Activated CD8-positive, alpha-beta T cell treated with anti-CD3 and anti-CD28 coated beads, Interleukin-2, amount 10 ng/mL, durations not matched to agents 7 days and 5 days (primary cell): ENCODE results near the gene CCDC70. TPM values are rescaled to one million over a fixed set of nuclear protein-coding genes. Genes with fewer than 3 reads are reported as not detected.

Source experiments
- ATAC-seq: fragments of 150-1000 bp; cut with Tn5 transposase; one replicate; pipeline ENCODE4 v1.10.0; 2021; ENCODE audit warnings: moderate library complexity
- CTCF ChIA-PET: fragments of 350-600 bp; sonication (Branson Sonifier 250); formaldehyde crosslinking; loops from one replicate; lab custom pipeline; 2021; ENCODE audit warnings: antibody characterized with exemption; lab: Charles Lee
- POLR2A ChIA-PET: fragments of 350-600 bp; sonication (Branson Sonifier 250); formaldehyde crosslinking; loops from one replicate; lab custom pipeline; 2021; ENCODE audit warnings: antibody characterized with exemption; lab: Charles Lee
- DNase-seq: peaks from one replicate; pipeline ENCODE4 v3.0.0-alpha.2; 2020
- H3K27ac Mint-ChIP-seq: one replicate; pipeline ENCODE4 v1.8.0; 2021; ENCODE audit warnings: mild to moderate bottlenecking, mixed read lengths
- H3K27me3 Mint-ChIP-seq: one replicate; pipeline ENCODE4 v1.8.0; 2021; ENCODE audit warnings: low read depth, mixed read lengths
- H3K36me3 Mint-ChIP-seq: one replicate; pipeline ENCODE4 v1.8.0; 2021; ENCODE audit warnings: low read depth, mixed read lengths
- H3K4me1 Mint-ChIP-seq: one replicate; pipeline ENCODE4 v1.8.0; 2021; ENCODE audit warnings: low read depth, mixed read lengths
- H3K4me3 Mint-ChIP-seq: one replicate; pipeline ENCODE4 v1.8.0; 2021; ENCODE audit warnings: mild to moderate bottlenecking, mixed read lengths
- H3K9me3 Mint-ChIP-seq: one replicate; pipeline ENCODE4 v1.8.0; 2022; ENCODE audit warnings: mixed read lengths; ENCODE audit not compliant: insufficient read depth
- total RNA-seq, 2 experiments: library from RNA; stranded (reverse); gene quantifications; one replicate each; pipeline ENCODE4 v1.2.3, GENCODE V29; 2021

The CCDC70 gene
- total RNA-seq, 2 experiments from 2014 or later: not detected

GRCh38 chr13:51865838-51866237 lies 4.1 kb downstream of the CCDC70 start:
- no peaks in the 10 kb centered on the region for H3K9me3 Mint-ChIP-seq
- ChIA-PET CTCF (no interaction called here), POLR2A (no interaction called here)
- no peak overlapping the region for H3K4me3 Mint-ChIP-seq
- H3K27ac Mint-ChIP-seq: no peak overlapping the region
- H3K4me1 Mint-ChIP-seq: peaks cover 19% of the 10 kb centered on the region
- ATAC-seq (no peak), DNase-seq (peak; percentile 14)
- H3K36me3 Mint-ChIP-seq: no peaks in the 10 kb centered on the region
- H3K27me3 Mint-ChIP-seq: peaks cover 6% of the 10 kb centered on the region

- Mint-ChIP-seq H3K4me1 (peaks cover 12% of the 10 kb centered on the region), H3K4me3 (no peak overlapping the region), H3K27me3 (peaks cover 6% of the 10 kb centered on the region), H3K9me3 (no peaks in the 10 kb centered on the region), H3K36me3 (no peaks in the 10 kb centered on the region), H3K27ac (no peak overlapping the region)
- DNase-seq (peak; percentile 18), ATAC-seq (no peak)
- CTCF ChIA-PET: interaction anchor here (1.5 kb wide), 1 partner anchor 17 kb away, joined by 5 read pairs; no protein-coding TSS in a partner anchor
- POLR2A ChIA-PET: no interaction called here
Measured at GRCh38 chr13:51867062-51867461, 5.3 kb downstream of the CCDC70 start.

GRCh38 chr13:51869916-51870315 lies 8.1 kb downstream of the CCDC70 start:
- H3K9me3 Mint-ChIP-seq: no peaks in the 10 kb centered on the region
- peaks cover 6% of the 10 kb centered on the region for H3K27me3 Mint-ChIP-seq
- H3K36me3 Mint-ChIP-seq: no peaks in the 10 kb centered on the region
- peak; percentile 11 for DNase-seq
- H3K4me1 Mint-ChIP-seq: no peaks in the 10 kb centered on the region
- ChIA-PET POLR2A (no interaction called here), CTCF (interaction anchor here (2.1 kb wide), 1 partner anchor 24 kb away, joined by 5 read pairs; no protein-coding TSS in a partner anchor)
- H3K4me3 Mint-ChIP-seq: no peak overlapping the region
- no peak overlapping the region for H3K27ac Mint-ChIP-seq
- no peak for ATAC-seq

- no peak overlapping the region for H3K4me3 Mint-ChIP-seq
- H3K36me3 Mint-ChIP-seq: no peaks in the 10 kb centered on the region
- H3K27ac Mint-ChIP-seq: no peak overlapping the region
- H3K9me3 Mint-ChIP-seq: no peaks in the 10 kb centered on the region
- DNase-seq: no peak
- ChIA-PET POLR2A (no interaction called here), CTCF (interaction anchor here (1.2 to 2.1 kb wide), 2 partner anchors 25 to 56 kb away, joined by 4 to 5 read pairs; no protein-coding TSS in a partner anchor)
- peaks cover 6% of the 10 kb centered on the region for H3K27me3 Mint-ChIP-seq
- H3K4me1 Mint-ChIP-seq: no peaks in the 10 kb centered on the region
- ATAC-seq: no peak
Measured at GRCh38 chr13:51870616-51871015, 8.8 kb downstream of the CCDC70 start.

GRCh38 chr13:51873117-51873798 lies 11.5 kb downstream of the CCDC70 start:
- Mint-ChIP-seq H3K4me3 (no peak overlapping the region), H3K9me3 (no peaks in the 10 kb centered on the region), H3K36me3 (no peaks in the 10 kb centered on the region), H3K4me1 (no peaks in the 10 kb centered on the region), H3K27ac (no peak overlapping the region), H3K27me3 (peaks cover 4% of the 10 kb centered on the region)
- DNase-seq: peak; percentile 10
- ATAC-seq: no peak
- ChIA-PET CTCF (interaction anchor here (1.3 to 2.9 kb wide), 2 partner anchors 11 to 58 kb away, joined by 3 to 6 read pairs; partner anchors contain the start of gene CCDC70), POLR2A (interaction anchor here (1.4 kb wide), 1 partner anchor 50 kb away, joined by 3 read pairs; no protein-coding TSS in a partner anchor)

GRCh38 chr13:51873837-51874236 lies 12.1 kb downstream of the CCDC70 start:
- ATAC-seq: no peak

GRCh38 chr13:51874651-51875050 lies 12.9 kb downstream of the CCDC70 start:
- H3K27me3 Mint-ChIP-seq: no peaks in the 10 kb centered on the region
- ChIA-PET CTCF (interaction anchor here (0.8 to 2.9 kb wide), 4 partner anchors 12 to 59 kb away, joined by 3 to 6 read pairs (median 3); partner anchors contain the start of gene CCDC70), POLR2A (no interaction called here)
- H3K4me1 Mint-ChIP-seq: no peaks in the 10 kb centered on the region
- DNase-seq (peak; percentile 12), ATAC-seq (no peak)
- no peaks in the 10 kb centered on the region for H3K36me3 Mint-ChIP-seq
- no peaks in the 10 kb centered on the region for H3K9me3 Mint-ChIP-seq
- no peak overlapping the region for H3K27ac Mint-ChIP-seq
- no peak overlapping the region for H3K4me3 Mint-ChIP-seq

More at GRCh38 chr13:51873837-51874236, 12.1 kb downstream of the CCDC70 start:
- CTCF ChIA-PET: interaction anchor here (1.3 to 2.9 kb wide), 2 partner anchors 11 to 58 kb away, joined by 3 to 6 read pairs; partner anchors contain the start of gene CCDC70
- peak; percentile 7 for DNase-seq
- Mint-ChIP-seq H3K4me3 (no peak overlapping the region), H3K9me3 (no peaks in the 10 kb centered on the region), H3K36me3 (no peaks in the 10 kb centered on the region), H3K27me3 (peaks cover 2% of the 10 kb centered on the region), H3K27ac (no peak overlapping the region), H3K4me1 (no peaks in the 10 kb centered on the region)
- POLR2A ChIA-PET: interaction anchor here (1.4 kb wide), 1 partner anchor 50 kb away, joined by 3 read pairs; no protein-coding TSS in a partner anchor

GRCh38 chr13:51879133-51879532 lies 17.4 kb downstream of the CCDC70 start:
- DNase-seq (peak; percentile 4), ATAC-seq (no peak)
- Mint-ChIP-seq H3K4me1 (no peaks in the 10 kb centered on the region), H3K36me3 (no peaks in the 10 kb centered on the region), H3K27me3 (peaks cover 2% of the 10 kb centered on the region), H3K4me3 (no peak overlapping the region), H3K9me3 (no peaks in the 10 kb centered on the region), H3K27ac (no peak overlapping the region)
- ChIA-PET CTCF (no interaction called here), POLR2A (no interaction called here)

GRCh38 chr13:51881296-51881695 lies 19.5 kb downstream of the CCDC70 start:
- ATAC-seq: no peak
- no peaks in the 10 kb centered on the region for H3K4me1 Mint-ChIP-seq

GRCh38 chr13:51882570-51883225 lies 20.9 kb downstream of the CCDC70 start:
- no peaks in the 10 kb centered on the region for H3K9me3 Mint-ChIP-seq
- no peak overlapping the region for H3K4me3 Mint-ChIP-seq
- H3K27me3 Mint-ChIP-seq: peaks cover 4% of the 10 kb centered on the region
- H3K36me3 Mint-ChIP-seq: no peaks in the 10 kb centered on the region
- no peak for ATAC-seq
- no peaks in the 10 kb centered on the region for H3K4me1 Mint-ChIP-seq
- no peak overlapping the region for H3K27ac Mint-ChIP-seq
- ChIA-PET POLR2A (no interaction called here), CTCF (no interaction called here)
- DNase-seq: no peak

More at GRCh38 chr13:51881296-51881695, 19.5 kb downstream of the CCDC70 start:
- no peak overlapping the region for H3K27ac Mint-ChIP-seq
- POLR2A ChIA-PET: no interaction called here
- CTCF ChIA-PET: no interaction called here
- H3K36me3 Mint-ChIP-seq: no peaks in the 10 kb centered on the region
- no peak overlapping the region for H3K4me3 Mint-ChIP-seq
- H3K27me3 Mint-ChIP-seq: peaks cover 4% of the 10 kb centered on the region
- DNase-seq: no peak
- no peaks in the 10 kb centered on the region for H3K9me3 Mint-ChIP-seq

GRCh38 chr13:51883226-51883600 lies 21.4 kb downstream of the CCDC70 start:
- no peak overlapping the region for H3K27ac Mint-ChIP-seq
- no peaks in the 10 kb centered on the region for H3K9me3 Mint-ChIP-seq
- ChIA-PET POLR2A (no interaction called here), CTCF (no interaction called here)
- DNase-seq (no peak), ATAC-seq (no peak)
- H3K36me3 Mint-ChIP-seq: no peaks in the 10 kb centered on the region
- H3K4me1 Mint-ChIP-seq: no peaks in the 10 kb centered on the region
- no peak overlapping the region for H3K4me3 Mint-ChIP-seq
- peaks cover 4% of the 10 kb centered on the region for H3K27me3 Mint-ChIP-seq

- H3K4me1 Mint-ChIP-seq: no peaks in the 10 kb centered on the region
- CTCF ChIA-PET: interaction anchor here (1.0 kb wide), 1 partner anchor 10 kb away, joined by 4 read pairs; no protein-coding TSS in a partner anchor
- H3K36me3 Mint-ChIP-seq: no peaks in the 10 kb centered on the region
Measured at GRCh38 chr13:51885651-51886050, 23.9 kb downstream of the CCDC70 start.

More at GRCh38 chr13:51885651-51886050, 23.9 kb downstream of the CCDC70 start:
- H3K27ac Mint-ChIP-seq: no peak overlapping the region
- no peak overlapping the region for H3K4me3 Mint-ChIP-seq
- POLR2A ChIA-PET: no interaction called here
- DNase-seq (no peak), ATAC-seq (no peak)
- no peaks in the 10 kb centered on the region for H3K9me3 Mint-ChIP-seq
- peaks cover 6% of the 10 kb centered on the region for H3K27me3 Mint-ChIP-seq
